Vagina (tissue), 2 donors: ENCODE measurements around the gene MIPEP.

Experiments
- CTCF ChIP-seq, 3 experiments: fragments of 450-650 bp in 2 of 3; fragments of 200-600 bp in 1 of 3; sonication (generic) in 1 of 3; IDR thresholded peaks; one replicate each; pipeline ENCODE4 v1.5.1; 2017 to 2019; ENCODE audit warnings: antibody characterized with exemption in 3 of 3, mild to moderate bottlenecking in 2 of 3, moderate library complexity in 2 of 3
- POLR2A ChIP-seq, 2 donors: fragments of 450-650 bp; IDR thresholded peaks; one replicate each; pipeline ENCODE4 v1.6.1; 2017; ENCODE audit warnings: antibody characterized with exemption in 2 of 2, mild to moderate bottlenecking in 2 of 2, moderate library complexity in 2 of 2
- POLR2AphosphoS5 ChIP-seq, 2 donors: sonication (generic); formaldehyde crosslinking; IDR thresholded peaks; one replicate each; pipeline ENCODE4 v1.9.0; 2017; ENCODE audit warnings: antibody characterized with exemption in 2 of 2, mild to moderate bottlenecking in 2 of 2, low read depth in 1 of 2; ENCODE audit not compliant: insufficient read depth in 1 of 2

GRCh38 chr13:23868521-23868920, 20.7 kb downstream of the MIPEP start:
- TF ChIP-seq POLR2AphosphoS5 (IDR thresholded peaks at IDR 0.05; ENCODE audit: insufficient read depth in 1 of 2, low read depth in 1 of 2) = peak in 1 of 2 donors; percentile 55
- no peak for TF ChIP-seq CTCF (IDR thresholded peaks at IDR 0.05)
- TF ChIP-seq POLR2A (IDR thresholded peaks at IDR 0.05) = no peak
